ENCODE measurements around the gene SLC26A11. TPM values are rescaled to one million over a fixed set of nuclear protein-coding genes. Genes with fewer than 3 reads are reported as not detected.

SLC26A11 gene
- 17.7 TPM for total RNA-seq (2021; ENCODE audit: unreplicated experiment)
- 11.2 and 13.1 TPM in 2 replicates for polyA plus RNA-seq (2012)
- percentile 52 among the genes with signal in this experiment for Bru-seq, nascent RNA
- percentile 64 among the genes with signal in this experiment for BruChase-seq, experiment 1, labeled RNA remaining after a 6-hour chase
- percentile 67 among the genes with signal in this experiment for BruChase-seq, experiment 2, labeled RNA remaining after a 2-hour chase
- long read RNA-seq, partial matches to known transcripts = 15 of 26 reads
- long read RNA-seq, other reads (novel, unspliced or antisense) = 5 of 26 reads

DNA sequence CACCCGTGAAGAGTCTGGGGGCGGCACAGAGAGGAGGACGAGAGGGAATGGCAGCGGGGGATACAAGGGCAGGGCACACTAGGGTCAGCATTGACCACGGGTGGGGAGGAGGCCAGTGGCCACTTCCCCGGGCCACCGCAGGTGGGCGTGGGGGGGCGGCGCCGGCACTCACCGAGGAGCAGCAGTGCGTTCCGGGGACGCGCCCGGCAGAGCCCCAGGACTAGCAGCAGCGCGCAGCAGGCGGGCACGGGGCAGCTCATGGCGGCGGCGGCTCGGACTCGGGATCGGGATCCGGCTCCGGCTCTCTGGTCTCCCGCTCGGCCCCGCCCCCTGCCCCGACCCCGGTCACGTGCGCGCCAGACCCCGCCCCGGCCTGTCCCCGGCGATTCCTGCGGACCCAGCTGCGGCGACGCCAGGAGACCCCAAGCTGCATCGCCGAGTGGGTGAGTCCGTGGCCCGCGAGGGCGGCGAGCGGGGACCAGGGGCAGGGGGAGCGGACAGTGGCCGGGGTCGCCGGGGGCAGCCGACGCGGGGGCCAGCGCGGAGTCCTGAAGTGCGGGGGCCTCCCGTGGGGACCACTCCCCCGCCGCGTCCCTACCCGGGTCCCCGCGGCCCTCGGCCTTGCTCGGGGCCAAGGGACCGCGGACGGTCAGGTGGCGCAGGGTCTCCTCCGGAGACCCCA lies at the start of gene SLC26A11, which contains the start of gene SGSH:
Gene SLC26A11, plus strand, starts transcription at position 374 of the 682 bp plus-strand sequence. CDS start 1,134 bp downstream, outside the sequence.
Gene SGSH, minus strand, starts transcription at position 280 of the 682 bp plus-strand sequence. Its CDS starts 20 bp downstream, at position 260.
- Histone ChIP-seq H3K4me1 (ENCODE audit: control insufficient read depth in 1 of 2, insufficient read depth in 2 of 2, low read length in 2 of 2) (peaks cover 8 to 15% of the 10 kb centered on the region in 2 experiments; a peak in 3 of 4 replicates), H3K9ac (ENCODE audit: low read length) (peak within 1 kb of the TSS; percentile 93), H3K36me3 (ENCODE audit: control insufficient read depth in 1 of 2, insufficient read depth in 2 of 2, low read length in 2 of 2) (peaks cover 0 to 16% of the 10 kb centered on the region in 2 experiments; a peak in 1 of 4 replicates), H3K79me2 (ENCODE audit: insufficient read depth, low read length) (peaks cover 17% of the 10 kb centered on the region), H3K4me2 (ENCODE audit: low read length) (peak within 1 kb of the TSS; percentile 98), H3K9me3 (ENCODE audit: control insufficient read depth in 1 of 2, insufficient read depth in 1 of 2, low read depth in 1 of 2, low read length in 2 of 2) (no peaks in the 10 kb centered on the region), H2AFZ (ENCODE audit: low read depth, low read length, poor library complexity, severe bottlenecking) (no peak within 1 kb of the TSS), H3K9me2 (ENCODE audit: insufficient read depth) (no peaks in the 10 kb centered on the region), H3K27me3 (ENCODE audit: insufficient read depth, low read length) (no peaks in the 10 kb centered on the region), H3K4me3 (replicated peaks in 1 of 2; ENCODE audit: low read depth in 1 of 2, low read length in 2 of 2) (peak within 1 kb of the TSS; percentile 88 to 97), H4K20me1 (ENCODE audit: insufficient read depth) (no peaks in the 10 kb centered on the region), H3K27ac (ENCODE audit: low read depth, low read length) (peak within 1 kb of the TSS; percentile 75)
- ATAC-seq (peak; percentile 90), DNase-seq (ENCODE audit: low read depth, low spot score) (peak; percentile 13)
- intact Hi-C loops (cut with micrococcal nuclease) = no loop called here
- RAD21 ChIA-PET (ENCODE audit: low non-redundant PET in 1 of 2, low total read pairs in 2 of 2, uncharacterized antibody in 2 of 2, unreplicated experiment in 2 of 2) = no interaction called here
- CTCF ChIA-PET = interaction anchor here (1.1 kb wide), 1 partner anchor 119 kb away, joined by 3 read pairs; the partner anchor contains the start of gene GAA
- POLR2A ChIA-PET = interaction anchor here (0.6 to 1.0 kb wide), 3 partner anchors 17 to 70 kb away, joined by 3 read pairs; no protein-coding TSS in a partner anchor
- no TSS peak for BruUV-seq (replicated peaks)
- no peak for TF ChIP-seq EZH2 (IDR thresholded peaks at IDR 0.05)
- TF ChIP-seq, protein P1, sequence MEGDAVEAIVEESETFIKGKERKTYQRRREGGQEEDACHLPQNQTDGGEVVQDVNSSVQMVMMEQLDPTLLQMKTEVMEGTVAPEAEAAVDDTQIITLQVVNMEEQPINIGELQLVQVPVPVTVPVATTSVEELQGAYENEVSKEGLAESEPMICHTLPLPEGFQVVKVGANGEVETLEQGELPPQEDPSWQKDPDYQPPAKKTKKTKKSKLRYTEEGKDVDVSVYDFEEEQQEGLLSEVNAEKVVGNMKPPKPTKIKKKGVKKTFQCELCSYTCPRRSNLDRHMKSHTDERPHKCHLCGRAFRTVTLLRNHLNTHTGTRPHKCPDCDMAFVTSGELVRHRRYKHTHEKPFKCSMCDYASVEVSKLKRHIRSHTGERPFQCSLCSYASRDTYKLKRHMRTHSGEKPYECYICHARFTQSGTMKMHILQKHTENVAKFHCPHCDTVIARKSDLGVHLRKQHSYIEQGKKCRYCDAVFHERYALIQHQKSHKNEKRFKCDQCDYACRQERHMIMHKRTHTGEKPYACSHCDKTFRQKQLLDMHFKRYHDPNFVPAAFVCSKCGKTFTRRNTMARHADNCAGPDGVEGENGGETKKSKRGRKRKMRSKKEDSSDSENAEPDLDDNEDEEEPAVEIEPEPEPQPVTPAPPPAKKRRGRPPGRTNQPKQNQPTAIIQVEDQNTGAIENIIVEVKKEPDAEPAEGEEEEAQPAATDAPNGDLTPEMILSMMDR (IDR thresholded peaks at IDR 0.05 in 2 of 3, conservative IDR thresholded peaks at IDR 0.05 in 1 of 3; ENCODE audit: borderline replicate concordance in 1 of 3, insufficient read depth in 1 of 3, low read depth in 2 of 3, low read length in 2 of 3) = 0 out of 6 replicates have a peak, but pooled peaks of 1 of the 3 experiments have one; percentile 9
- peak; percentile 39 for TF ChIP-seq POLR2A (IDR thresholded peaks at IDR 0.05; ENCODE audit: borderline replicate concordance, extremely low read depth, insufficient read depth, insufficient read length)
- TF ChIP-seq SIN3A (IDR thresholded peaks at IDR 0.05; ENCODE audit: low read depth) = peak; percentile 42; the same call in 1 of the 2 replicates
- TF ChIP-seq, protein P2, sequence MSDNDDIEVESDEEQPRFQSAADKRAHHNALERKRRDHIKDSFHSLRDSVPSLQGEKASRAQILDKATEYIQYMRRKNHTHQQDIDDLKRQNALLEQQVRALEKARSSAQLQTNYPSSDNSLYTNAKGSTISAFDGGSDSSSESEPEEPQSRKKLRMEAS (IDR thresholded peaks at IDR 0.05) = peak; percentile 74
- TF ChIP-seq POLR2AphosphoS5 (IDR thresholded peaks at IDR 0.05; ENCODE audit: low read depth, low read length) = peak; percentile 90
- no peak for TF ChIP-seq ZNF274 (IDR thresholded peaks at IDR 0.05; ENCODE audit: low read depth, low read length)
- no peak for TF ChIP-seq FOSL1 (IDR thresholded peaks at IDR 0.05; ENCODE audit: low read depth)
- peak; percentile 8 for TF ChIP-seq TCF7L2 (IDR thresholded peaks at IDR 0.05; ENCODE audit: borderline replicate concordance, extremely low read depth, insufficient read depth, insufficient read length)
- no peak for TF ChIP-seq SP1 (IDR thresholded peaks at IDR 0.05; ENCODE audit: low read depth)
- no peak for TF ChIP-seq EZH2phosphoT487 (IDR thresholded peaks at IDR 0.05; ENCODE audit: borderline replicate concordance)
- TF ChIP-seq, protein P3, sequence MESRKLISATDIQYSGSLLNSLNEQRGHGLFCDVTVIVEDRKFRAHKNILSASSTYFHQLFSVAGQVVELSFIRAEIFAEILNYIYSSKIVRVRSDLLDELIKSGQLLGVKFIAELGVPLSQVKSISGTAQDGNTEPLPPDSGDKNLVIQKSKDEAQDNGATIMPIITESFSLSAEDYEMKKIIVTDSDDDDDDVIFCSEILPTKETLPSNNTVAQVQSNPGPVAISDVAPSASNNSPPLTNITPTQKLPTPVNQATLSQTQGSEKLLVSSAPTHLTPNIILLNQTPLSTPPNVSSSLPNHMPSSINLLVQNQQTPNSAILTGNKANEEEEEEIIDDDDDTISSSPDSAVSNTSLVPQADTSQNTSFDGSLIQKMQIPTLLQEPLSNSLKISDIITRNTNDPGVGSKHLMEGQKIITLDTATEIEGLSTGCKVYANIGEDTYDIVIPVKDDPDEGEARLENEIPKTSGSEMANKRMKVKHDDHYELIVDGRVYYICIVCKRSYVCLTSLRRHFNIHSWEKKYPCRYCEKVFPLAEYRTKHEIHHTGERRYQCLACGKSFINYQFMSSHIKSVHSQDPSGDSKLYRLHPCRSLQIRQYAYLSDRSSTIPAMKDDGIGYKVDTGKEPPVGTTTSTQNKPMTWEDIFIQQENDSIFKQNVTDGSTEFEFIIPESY (IDR thresholded peaks at IDR 0.05; ENCODE audit: extremely low read depth, insufficient replicate concordance, low read length) = no peak
- peak; percentile 53; the same call in 1 of the 2 replicates for TF ChIP-seq ZFX (IDR thresholded peaks at IDR 0.05)
- TF ChIP-seq SRF (IDR thresholded peaks at IDR 0.05; ENCODE audit: low read depth) = no peak
- TF ChIP-seq YY1 (IDR thresholded peaks at IDR 0.05; ENCODE audit: extremely low read depth, insufficient replicate concordance, low read depth, low read length) = peak; percentile 54
- TF ChIP-seq, protein P4, sequence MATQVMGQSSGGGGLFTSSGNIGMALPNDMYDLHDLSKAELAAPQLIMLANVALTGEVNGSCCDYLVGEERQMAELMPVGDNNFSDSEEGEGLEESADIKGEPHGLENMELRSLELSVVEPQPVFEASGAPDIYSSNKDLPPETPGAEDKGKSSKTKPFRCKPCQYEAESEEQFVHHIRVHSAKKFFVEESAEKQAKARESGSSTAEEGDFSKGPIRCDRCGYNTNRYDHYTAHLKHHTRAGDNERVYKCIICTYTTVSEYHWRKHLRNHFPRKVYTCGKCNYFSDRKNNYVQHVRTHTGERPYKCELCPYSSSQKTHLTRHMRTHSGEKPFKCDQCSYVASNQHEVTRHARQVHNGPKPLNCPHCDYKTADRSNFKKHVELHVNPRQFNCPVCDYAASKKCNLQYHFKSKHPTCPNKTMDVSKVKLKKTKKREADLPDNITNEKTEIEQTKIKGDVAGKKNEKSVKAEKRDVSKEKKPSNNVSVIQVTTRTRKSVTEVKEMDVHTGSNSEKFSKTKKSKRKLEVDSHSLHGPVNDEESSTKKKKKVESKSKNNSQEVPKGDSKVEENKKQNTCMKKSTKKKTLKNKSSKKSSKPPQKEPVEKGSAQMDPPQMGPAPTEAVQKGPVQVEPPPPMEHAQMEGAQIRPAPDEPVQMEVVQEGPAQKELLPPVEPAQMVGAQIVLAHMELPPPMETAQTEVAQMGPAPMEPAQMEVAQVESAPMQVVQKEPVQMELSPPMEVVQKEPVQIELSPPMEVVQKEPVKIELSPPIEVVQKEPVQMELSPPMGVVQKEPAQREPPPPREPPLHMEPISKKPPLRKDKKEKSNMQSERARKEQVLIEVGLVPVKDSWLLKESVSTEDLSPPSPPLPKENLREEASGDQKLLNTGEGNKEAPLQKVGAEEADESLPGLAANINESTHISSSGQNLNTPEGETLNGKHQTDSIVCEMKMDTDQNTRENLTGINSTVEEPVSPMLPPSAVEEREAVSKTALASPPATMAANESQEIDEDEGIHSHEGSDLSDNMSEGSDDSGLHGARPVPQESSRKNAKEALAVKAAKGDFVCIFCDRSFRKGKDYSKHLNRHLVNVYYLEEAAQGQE (IDR thresholded peaks at IDR 0.05; ENCODE audit: low read depth) = no peak
- no peak for TF ChIP-seq CBX3 (IDR thresholded peaks at IDR 0.05; ENCODE audit: low read depth)

Measured in HCT116 (cell line).